ENCODE measurements around the gene GFER. TPM values are rescaled to one million over a fixed set of nuclear protein-coding genes. Genes with fewer than 3 reads are reported as not detected.

The GFER gene
- total and polyA plus RNA-seq, 9 of the 15 experiments (the other 6 are each of a cell fraction or from before 2014, with no cell fraction given): 4.3 to 53.7 (median 19.8) TPM

GRCh38 chr16:2009791-2010510 is 26.0 kb downstream of the GFER start, which contains the start of gene ZNF598 (continued):
- peak; percentile 77; the same call in 1 of the 2 replicates for TF ChIP-seq CGGBP1 (CRISPR knock-in tag; IDR thresholded peaks at IDR 0.05)
- TF ChIP-seq ZNF395 (CRISPR knock-in tag; IDR thresholded peaks at IDR 0.05): peak; percentile 94
- TF ChIP-seq ZBTB7A (IDR thresholded peaks at IDR 0.05; ENCODE audit: borderline replicate concordance, control insufficient read depth, low read depth, low read length): no peak; the same call in 1 of the 2 replicates
- no peak for TF ChIP-seq SMARCA4 (IDR thresholded peaks at IDR 0.05)
- no peak for TF ChIP-seq ZNF699 (CRISPR knock-in tag; IDR thresholded peaks at IDR 0.05; ENCODE audit: insufficient replicate concordance)
- TF ChIP-seq XRCC5 (IDR thresholded peaks at IDR 0.05; ENCODE audit: low read depth, low read length): no peak
- TF ChIP-seq HOMEZ (CRISPR knock-in tag; IDR thresholded peaks at IDR 0.05): no peak
- no peak for TF ChIP-seq PRPF4 (IDR thresholded peaks at IDR 0.05; ENCODE audit: insufficient read depth, low read depth, low read length, poor library complexity, severe bottlenecking)
- no peak for TF ChIP-seq ARID3B (CRISPR knock-in tag; IDR thresholded peaks at IDR 0.05; ENCODE audit: borderline replicate concordance)
- TF ChIP-seq NBN (IDR thresholded peaks at IDR 0.05; ENCODE audit: low read depth): peak; percentile 74
- TF ChIP-seq SLC30A9 (CRISPR knock-in tag; IDR thresholded peaks at IDR 0.05): no peak
- TF ChIP-seq ZBTB40 (IDR thresholded peaks at IDR 0.05): peak; percentile 94
- TF ChIP-seq ZBTB40 (CRISPR knock-in tag; IDR thresholded peaks at IDR 0.05): no peak
